ENCODE data around the gene CPN2.

Gene CPN2

DNA sequence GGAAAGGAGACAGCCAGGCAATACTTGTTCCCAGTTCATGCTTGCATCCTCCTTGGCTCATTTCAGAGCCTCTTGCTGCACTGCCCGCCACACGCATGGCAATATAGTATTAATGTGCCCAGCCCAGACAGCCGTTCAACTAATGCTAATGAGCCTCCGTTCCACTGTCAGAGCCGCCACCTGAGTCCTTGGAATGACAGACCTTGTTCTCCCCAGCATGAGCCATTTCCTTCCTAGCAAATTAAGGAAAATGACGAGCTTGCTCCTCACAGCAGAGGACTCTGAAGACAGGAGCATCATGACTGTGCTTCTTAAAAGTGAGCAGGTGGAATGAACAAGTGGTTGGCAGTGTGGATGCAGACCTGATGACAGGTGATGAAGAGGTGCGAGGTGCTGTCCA, 29.2 kb upstream of the CPN2 start:
- no peak for DNase-seq

DNA sequence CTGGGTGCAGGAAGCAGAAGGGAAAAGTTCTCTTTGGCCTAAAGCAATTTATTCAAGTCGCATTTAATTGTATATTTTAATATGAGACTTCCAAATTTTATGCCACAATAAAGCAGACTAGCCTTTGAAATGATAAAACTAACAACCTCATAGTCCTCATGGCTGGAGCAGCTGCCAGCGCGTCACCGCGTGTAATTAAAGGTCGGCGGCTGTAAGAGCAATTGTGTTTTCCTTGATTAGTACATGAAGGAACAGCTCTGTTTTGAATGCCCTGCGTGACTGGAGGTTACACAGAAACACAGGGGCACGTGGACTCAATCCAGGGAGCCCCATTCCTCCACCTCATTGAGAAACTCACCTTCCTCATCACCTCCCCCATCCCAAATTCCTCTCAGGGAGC, 28.5 kb upstream of the CPN2 start:
- DNase-seq, result no peak

GRCh38 chr3:194379231-194379630, 28.1 kb upstream of the CPN2 start:
- no peak for DNase-seq

GRCh38 chr3:194377708-194378107, 26.6 kb upstream of the CPN2 start:
- no peak for DNase-seq

GRCh38 chr3:194376241-194376560, 25.1 kb upstream of the CPN2 start:
- DNase-seq, result no peak

DNA sequence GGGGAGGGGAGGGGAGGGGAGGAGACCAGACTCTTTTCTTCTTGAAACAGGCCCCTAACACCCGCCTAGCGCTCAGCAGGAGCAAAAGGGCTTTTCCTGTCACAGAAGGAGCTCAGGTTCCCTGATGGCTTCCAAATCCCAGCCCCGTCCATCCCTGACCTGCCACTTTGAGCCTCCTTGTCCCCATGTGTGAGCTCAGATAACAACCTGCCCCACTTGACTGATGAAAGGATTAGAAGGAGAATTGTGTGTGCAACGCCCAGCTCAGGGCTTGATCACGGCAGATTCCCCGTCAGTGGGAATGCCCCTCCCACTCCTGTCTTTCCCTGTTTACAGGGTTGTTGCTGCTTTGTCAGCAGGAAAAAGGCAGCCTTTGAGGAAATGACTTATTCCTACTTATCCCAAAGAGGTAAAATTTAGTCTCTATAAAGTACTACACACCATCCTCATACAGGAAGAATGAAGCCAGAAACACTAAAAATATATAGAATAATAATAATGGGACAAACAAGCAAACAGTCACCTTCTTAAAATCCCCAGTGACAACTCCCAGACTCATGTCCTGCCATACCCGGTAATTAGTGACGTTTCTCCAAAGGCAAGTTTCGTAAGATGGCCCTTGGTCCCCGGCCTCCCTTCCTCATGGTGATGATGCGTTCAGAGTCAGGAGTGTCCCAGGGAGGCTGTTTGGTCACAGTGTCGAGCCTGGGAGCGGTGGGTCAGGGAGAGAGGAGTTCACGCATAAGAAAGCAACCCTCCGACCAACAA, 24.5 kb upstream of the CPN2 start:
- DNase-seq, result no peak

GRCh38 chr3:194374935-194375334, 23.8 kb upstream of the CPN2 start:
- no peak for DNase-seq

- no peak for DNase-seq
These were observed 22.8 kb upstream of the CPN2 start for GRCh38 chr3:194373899-194374298.

DNA sequence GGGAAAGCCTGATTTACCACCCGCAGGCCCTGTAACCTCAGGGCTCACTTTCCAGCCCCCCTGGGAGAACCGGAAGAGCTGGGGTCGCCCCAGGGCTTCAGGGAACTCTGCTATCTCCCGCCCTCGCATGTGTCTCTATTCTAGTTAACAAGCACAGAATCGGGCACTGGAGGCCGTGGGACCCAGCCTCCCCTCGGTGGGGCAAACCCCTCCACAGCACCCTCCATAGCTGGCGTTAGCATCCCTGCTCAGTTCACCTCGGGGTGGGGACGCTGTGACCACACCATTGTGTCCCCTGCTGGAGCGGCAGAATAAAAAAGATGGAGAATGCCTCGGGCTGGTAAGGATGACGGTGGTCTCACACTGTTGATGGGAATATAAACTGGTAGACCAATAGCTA, 21.9 kb upstream of the CPN2 start:
- DNase-seq, result no peak

GRCh38 chr3:194370753-194371152, 19.6 kb upstream of the CPN2 start:
- DNase-seq, result no peak

DNA sequence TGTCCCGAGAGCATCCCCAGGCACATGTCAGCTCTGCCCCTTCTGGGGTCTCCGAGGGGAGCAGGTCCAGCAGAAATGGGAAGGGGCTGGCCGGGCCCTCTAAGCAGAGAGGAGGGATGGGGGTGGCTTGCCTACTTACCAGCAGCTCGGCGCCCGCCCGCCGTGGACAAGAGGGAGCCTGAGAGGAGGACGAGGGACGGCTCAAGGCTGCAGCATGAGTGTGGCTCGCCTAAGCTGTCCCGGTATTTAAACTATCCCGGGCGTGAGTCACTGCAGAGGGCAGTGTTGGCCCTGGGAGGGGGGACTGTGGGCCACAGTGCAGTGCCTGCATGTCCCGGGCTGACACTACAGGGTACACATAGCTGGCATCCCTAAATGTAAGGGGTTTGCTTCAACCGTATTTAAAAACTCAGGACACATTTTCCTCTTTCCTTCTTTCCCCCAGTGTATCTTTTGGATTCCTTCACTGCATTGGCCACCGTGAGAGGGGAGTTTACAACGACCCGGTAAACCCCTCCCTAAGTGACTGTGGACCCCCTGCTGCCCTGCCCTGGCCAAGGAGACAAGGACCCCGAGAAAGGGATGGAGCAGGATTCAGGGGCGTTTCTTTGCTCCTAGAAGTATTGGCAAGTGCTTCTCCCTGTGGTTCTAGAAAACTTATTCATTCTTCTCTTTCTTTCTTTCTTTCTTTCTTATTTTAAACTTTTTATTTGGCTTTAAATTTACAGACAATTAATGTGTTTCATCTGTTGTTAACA, 18.6 kb upstream of the CPN2 start, which contains the start of gene LRRC15:
LRRC15 (minus strand) TSS at position 222 of the 758 bp plus-strand sequence. CDS start 8,700 bp downstream, outside the sequence.
- DNase-seq, result peak; percentile 73

DNA sequence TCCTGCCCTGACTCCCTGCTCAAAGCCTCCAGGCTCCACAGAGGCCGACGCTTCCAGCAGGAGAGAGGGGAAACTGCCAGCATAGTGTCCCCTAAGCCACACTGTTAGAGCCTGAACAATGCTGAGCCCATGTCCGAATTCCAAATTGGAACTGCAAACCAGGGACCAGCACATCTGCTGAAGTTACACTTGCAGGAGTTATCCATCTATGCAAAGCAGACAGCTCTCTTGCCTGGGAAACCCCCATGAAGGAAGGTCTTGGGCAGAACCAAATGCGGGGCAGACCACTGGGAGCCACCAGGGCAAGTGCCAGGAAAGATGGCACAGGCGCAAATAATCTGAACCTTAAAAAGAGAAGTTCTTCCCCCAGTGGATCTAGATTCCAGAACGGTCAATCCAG, 17.8 kb upstream of the CPN2 start:
- DNase-seq, result no peak

DNA sequence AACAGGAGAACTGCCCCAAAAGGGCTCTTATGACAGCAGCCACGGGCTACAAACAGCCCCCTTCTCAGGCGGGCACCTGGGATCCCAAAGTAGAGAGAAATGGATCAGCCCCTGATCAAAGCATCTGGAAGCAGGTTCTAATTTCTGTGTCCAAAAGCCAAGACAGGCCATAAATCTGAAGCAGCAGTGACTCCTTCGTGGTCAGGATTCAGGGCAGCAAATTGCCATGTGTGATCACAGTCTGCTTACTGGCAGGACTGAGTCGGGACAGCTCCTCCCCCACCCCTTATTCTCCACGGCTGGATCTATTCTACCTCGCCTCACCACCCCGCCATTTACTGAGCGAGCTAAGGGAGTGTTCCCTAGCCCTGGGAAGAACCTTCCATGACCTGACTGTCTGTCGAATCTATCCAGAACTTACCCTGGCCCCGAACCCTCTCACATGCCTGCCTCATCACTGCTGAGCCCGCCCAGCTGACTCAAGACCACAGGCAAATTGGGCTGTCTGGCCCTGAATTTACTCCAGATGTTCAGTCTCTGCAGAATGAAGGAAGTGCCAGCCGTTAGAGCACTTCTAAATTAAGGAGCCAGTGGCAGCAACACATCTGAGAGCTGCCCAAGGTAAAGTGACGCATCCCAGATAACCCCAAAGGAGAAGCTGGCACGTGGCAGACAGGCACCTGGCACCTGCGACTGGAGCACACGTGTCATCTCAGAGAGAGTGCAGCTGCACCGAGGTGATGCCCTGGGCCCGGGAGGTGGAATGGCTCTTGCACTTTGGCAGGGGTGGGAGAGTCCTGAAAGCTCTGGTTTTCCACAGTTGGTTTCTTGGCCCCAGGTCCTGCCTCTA, 17.1 kb upstream of the CPN2 start:
- peak; percentile 87 for DNase-seq

DNA sequence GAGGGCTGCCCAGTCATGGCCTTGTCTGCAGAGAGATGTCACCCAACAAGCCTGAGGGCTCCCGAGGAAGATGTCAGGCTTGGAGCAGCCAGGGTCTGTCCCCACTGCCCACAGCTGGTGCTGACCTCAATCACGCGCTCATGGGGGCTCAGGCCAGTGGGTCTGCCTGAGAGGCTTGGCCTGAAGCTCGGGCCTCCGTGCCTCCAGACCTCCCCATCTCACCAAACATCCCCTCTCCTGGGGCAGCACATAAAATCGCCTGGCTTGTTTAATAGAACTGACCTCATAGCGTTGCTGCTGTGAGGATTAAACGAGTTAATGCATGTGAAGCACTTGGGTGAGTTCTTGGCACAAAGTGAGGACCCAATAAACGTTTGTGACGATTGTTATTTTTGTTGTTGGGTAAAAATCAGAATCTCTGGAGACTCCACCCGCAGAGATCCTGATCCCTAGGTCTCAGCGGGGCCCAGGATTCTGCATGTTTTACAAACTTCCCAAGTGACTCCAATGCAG, 14.9 kb upstream of the CPN2 start:
- no peak for DNase-seq

- DNase-seq, result no peak
These were observed 14.4 kb upstream of the CPN2 start for GRCh38 chr3:194365526-194365925.

DNA sequence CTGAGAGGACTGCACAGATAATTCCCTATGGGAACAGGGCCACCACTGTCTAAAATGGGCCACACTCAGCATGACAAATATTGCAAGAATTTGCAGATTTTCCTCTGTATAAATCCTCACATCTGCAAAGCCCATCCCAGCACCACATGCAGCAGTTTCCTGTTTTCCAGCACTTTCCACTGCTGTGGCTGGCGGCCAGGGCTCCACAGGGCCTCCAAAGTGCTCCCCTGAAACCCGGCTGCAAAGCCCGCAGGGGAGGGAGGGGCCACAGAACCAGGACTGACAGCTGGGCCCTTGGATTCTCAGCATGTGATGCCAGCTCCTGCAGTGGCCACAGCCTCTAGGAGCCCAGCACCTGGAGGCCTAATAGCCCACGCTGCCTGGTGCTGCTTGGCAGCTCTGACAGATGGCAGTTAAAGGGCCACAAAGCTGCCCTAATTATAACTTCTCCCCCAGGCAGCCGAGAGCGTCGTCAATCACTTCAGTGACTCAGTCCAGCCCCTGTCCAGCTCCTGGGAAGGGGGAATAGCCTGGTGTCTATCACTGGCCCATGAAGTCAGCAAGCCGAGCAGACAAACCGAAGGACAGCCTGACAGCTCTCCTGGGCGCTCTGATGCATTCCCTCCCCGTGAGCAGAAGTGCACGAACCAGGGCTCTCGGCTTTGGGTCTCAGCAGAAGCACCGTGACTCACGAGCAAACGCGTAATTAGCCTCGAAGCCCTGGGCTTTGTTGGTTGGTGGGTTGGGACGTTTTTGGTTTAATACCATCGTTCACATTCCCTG, 13.7 kb upstream of the CPN2 start:
- peak; percentile 99 for DNase-seq

GRCh38 chr3:194364314-194364651, 13.2 kb upstream of the CPN2 start:
- DNase-seq, result no peak

DNA sequence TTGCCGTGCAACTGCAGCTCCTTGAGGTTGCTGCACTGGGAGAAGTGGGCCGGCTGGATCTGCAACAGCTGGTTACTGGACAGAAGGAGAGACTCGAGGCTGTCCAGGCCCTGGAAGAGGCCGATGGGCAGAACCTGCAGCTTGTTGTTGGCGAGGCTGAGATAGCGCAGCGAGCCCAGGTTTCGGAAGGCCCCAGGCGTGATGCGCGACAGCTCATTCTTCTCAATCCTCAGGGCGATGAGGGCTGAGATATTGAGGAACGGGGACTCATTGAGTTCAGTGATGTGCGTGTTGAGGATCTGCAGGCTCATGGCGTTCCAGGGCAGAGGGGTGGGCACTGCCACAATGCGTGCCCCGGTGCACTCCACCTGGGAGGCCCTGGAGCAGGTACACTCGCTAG, 9.4 kb upstream of the CPN2 start:
- DNase-seq, result no peak

DNA sequence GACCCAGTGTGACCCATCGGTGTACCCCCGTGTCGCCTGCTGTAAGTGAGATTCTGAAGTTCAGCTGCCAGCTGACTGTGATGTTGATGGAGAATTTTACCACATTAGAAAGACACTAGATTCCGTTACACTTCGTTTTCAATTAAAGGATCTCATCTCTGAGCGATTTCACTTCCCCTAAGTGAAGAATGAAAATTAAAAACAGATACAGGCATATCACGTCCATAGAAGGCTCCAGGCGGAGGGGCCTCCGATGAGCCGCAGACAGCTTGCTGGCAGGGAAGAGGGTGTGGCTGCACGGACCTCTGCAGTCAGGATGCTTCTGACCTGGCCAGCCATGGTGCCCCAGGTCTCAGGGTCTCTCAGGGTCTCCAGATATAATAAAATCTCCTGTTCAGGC, 6.6 kb upstream of the CPN2 start:
- peak; percentile 62 for DNase-seq

GRCh38 chr3:194355379-194355778, 4.3 kb upstream of the CPN2 start:
- peak; percentile 35 for DNase-seq

- no peak for DNase-seq
These were observed 3.2 kb upstream of the CPN2 start for GRCh38 chr3:194354315-194354714.

- no peak for DNase-seq
These were observed 1.6 kb upstream of the CPN2 start for GRCh38 chr3:194352667-194353246.
